GM19397 (cell line): Measurements from ENCODE around the gene TTLL10.

Experiments
- ATAC-seq: cut with Tn5 transposase; IDR thresholded peaks from one replicate; pipeline ENCODE4 v1.9.1; 2021; ENCODE audit warnings: mild to moderate bottlenecking, moderate library complexity; ENCODE audit not compliant: unreplicated experiment

TTLL10 gene

DNA sequence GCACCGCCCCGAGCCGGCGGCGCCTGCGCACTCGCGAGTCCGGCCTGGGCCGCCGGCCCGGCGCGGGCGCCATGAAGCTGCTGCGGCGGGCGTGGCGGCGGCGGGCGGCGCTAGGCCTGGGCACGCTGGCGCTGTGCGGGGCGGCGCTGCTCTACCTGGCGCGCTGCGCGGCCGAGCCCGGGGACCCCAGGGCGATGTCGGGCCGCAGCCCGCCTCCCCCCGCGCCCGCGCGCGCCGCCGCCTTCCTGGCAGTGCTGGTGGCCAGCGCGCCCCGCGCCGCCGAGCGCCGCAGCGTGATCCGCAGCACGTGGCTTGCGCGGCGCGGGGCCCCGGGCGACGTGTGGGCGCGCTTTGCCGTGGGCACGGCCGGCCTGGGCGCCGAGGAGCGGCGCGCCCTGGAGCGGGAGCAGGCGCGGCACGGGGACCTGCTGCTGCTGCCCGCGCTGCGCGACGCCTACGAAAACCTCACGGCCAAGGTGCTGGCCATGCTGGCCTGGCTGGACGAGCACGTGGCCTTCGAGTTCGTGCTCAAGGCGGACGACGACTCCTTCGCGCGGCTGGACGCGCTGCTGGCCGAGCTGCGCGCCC lies 58.6 kb downstream of the TTLL10 start, which contains the start of gene B3GALT6:
Gene B3GALT6 (plus strand): TSS at position 30 of the 588 bp plus-strand sequence. CDS start 42 bp downstream, at position 72.
- ATAC-seq, result no peak

DNA sequence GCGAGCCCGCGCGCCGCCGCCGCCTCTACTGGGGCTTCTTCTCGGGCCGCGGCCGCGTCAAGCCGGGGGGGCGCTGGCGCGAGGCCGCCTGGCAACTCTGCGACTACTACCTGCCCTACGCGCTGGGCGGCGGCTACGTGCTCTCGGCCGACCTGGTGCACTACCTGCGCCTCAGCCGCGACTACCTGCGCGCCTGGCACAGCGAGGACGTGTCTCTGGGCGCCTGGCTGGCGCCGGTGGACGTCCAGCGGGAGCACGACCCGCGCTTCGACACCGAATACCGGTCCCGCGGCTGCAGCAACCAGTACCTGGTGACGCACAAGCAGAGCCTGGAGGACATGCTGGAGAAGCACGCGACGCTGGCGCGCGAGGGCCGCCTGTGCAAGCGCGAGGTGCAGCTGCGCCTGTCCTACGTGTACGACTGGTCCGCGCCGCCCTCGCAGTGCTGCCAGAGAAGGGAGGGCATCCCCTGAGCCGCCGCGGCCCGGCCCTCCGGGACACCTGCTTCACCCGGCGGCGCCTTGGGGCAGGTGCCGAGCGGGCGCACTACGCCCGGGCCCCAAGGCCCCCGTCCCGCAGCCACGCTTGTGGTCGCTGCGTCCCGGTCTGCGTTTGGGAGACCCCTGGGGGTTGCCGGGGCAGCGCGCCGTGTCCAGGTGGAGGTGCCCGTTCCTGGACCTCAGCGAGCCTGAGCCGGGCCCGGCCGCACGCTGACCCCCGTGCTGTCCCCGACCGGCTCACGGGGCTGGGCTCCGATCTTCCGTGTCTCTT lies 59.3 kb downstream of the TTLL10 start:
- ATAC-seq, result no peak

DNA sequence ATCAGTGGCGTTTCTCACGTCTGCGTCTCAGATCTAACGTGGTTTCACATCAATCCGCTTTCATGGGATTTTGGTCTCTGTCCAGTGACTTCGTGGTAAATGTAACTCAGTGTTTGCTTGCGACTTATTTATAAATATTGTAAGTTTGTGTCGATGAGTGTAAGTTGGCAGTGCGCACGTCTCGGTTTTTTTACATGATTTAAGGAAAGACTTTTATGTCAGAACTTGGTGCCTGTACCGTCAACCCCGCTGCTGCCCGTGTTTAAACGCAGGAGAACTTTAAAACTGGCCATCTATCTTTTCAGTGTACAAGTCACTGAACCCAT lies 59.9 kb downstream of the TTLL10 start:
- ATAC-seq, result no peak

DNA sequence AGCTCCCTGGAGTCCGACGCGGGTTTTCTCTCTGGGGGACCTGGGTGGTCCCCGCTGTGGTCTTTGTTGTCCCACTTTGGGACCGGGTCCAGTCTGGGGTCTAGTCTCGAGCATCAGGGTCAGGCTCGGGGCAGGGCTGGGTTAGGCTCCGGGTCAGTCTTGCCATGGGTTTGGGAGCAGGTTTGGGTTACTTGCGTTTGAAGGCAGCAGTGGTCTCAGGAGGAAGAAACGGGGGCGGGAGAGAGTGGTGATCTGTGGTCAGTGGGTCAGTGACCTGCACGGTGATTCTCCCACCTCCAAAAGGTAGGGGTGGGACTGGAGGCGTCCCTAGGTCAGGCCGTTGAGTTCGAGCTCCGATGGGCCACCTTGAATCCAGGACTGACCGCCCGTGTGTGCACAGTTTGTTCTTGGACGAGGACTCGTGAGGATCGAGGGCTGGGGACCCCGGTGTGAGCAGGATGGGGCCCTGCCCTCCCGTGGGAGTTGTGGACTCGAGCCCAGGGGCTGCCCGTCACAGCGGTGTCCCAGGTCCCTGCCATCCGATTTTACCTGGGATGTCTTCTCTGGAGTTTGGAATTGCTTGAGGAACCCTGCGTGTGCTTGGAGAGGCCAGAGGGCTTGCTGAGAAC lies 60.6 kb downstream of the TTLL10 start:
- no peak for ATAC-seq

DNA sequence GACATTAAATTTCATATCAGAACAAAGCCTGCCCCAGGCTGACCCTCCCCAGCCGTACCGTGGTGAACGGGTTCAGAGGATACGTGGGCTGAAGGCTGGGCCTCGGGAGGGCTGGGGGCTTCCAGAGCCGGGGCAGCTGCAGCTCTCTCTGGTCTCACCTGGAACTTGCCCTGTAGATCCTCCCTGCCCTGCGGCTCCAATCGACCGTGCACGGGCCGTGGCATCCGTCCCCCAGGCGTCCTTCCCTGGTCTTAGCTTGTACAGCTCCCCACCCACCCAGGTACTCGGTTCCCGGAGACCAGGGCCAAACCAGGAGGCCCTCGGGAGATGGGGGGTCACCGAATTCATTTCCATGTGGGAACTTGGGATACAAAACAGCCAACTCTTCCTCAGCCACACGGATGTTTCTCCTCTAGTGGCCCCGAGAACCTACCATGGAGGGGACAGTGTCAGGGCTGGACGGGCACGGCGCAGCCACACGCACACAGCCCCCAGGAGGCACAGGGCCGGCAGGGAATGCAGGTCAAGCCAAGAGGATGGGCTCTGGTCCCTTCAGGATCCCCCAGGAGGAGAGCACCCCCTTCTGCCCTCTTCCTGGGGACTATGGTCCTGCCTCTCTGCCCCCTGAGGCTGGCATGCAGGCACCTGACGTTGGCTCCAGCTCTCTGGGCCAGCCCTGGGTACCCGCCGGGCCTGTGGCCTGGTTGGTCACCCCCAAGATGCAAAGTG lies 61.5 kb downstream of the TTLL10 start:
- no peak for ATAC-seq

DNA sequence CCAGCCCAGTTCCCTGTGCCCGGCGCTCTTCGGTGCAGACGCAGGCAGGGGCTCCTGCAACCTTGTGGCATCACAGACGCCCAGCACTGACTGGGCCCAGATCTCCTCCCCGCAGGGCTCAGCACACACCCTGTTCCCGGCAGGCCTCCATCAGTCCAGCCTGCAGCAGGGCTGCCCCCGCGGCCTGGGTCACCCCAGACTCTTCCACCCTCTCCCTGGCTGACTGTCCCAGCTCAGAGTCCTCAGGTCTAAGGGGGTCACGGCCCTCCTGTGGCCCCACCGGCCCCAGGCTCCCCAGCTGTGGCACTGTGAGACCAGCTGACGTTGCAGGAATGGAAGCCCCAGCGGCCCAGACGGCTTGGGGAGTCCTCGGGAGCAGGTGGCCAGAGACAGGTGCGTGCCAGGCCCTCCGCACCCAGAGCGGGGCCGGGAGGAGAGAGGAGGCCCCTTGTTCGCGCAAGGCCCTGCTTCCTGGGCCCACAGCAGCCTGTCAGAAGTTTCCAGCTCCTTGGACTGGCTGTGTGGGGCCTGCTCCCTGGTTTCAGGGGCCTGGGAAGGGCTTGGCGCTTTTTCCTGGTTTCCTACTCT lies 62.6 kb downstream of the TTLL10 start:
- no peak for ATAC-seq

DNA sequence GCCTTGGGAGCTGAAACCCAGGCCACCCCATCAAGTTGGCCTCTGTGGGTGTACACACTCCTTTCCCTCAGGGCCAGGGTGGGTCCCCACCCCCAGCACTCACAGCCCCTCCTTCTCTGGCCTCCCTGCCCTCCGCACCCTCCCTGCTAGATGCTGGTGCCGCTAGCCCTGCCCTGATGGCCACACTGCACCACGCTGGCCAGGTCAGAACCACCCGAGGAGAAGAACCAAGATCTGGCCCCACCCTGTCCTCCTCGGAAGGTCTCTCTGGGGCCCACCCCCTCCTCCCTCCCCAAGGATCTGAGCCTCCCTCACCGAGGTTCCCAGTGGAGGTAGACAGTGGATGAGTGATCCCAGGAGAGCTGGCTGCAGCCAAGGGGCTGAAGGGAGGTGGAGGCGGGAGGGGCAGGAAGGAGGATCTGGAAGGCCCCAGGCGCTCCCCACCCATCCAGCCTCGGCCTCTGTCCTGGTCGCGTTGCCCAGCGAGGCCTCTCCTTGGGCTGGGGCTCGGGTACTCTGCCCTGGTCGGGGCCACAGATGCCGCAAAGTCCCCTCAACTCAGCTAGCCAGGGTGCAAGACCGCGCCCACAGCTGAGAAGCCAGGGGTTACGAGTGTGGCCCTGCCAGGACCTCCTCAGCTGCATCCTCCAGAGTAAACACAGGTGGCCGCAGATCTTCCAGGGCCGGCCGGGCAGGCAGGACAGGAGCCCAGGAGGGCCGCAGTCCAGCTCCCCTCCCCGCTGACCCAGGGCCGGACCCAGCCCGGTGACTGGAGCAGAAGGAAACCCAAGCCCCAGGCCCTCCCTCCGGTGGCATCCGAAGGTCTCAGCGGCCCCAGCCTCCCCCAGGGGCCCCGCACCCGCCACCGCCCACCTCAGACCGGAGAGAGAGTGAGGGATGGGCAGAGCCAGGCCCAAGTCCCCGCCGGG lies 63.5 kb downstream of the TTLL10 start:
- no peak for ATAC-seq

DNA sequence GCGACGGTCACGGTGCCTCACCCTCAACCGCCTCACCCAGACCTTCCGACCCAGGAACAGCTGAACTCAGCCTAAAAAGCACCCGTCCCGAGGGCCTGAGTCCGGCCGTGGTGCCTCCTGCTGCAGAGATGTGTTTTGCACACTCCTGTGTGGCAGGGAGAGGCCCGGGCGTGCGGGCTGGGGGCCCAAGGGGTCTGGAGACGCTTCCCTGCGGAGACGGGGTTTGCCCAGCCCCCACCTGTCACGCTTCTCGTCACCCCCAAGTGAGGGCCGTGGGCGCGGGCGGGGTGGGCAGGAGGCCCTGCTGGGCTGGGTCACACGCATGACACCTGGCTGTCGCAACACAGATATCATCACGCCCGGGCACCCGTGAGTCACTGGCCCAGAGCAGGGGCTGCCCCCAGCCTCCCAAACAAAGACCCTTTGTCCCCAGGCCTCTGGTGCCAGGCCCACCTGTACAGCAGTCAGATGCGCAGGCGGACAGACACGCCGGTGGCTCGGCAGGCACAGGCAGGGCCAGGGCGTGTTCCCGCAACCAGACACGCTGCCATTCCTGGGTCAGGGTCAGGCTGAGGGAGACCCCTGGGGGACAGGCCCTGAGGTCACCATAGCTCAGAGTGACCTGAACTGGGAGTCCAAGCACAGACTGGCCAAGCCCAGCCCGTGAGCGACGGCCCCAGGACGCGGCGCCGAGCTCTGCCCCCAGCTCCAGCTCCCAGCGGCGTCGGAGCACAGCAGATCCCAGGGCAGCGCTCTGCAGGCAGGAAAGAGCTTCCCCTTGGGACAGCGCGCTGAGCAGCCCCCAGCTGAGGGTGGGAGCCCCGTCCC lies 64.4 kb downstream of the TTLL10 start:
- ATAC-seq, result no peak

DNA sequence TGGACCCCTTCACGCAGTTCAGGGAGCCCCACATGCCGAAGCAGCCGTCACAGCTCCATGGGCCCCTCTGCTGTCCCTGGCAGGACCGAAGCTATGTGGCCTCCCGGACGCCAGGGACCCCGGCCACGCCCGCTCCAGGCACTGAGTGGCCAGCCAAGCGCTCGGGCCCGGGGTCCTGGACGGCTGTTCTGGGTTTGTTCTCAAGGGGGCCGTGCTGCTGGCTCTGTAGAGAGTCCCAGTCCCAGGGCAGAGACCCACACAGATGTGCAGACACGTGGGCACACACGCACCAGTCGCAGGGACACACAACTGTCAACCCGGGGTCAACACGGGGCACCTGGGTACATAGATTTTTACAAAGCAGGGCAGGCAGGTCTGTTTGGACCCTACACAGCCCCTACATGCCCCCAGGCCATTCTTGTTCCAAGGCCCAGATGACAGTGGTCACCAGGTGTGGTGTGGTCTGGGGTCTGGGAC lies 65.1 kb downstream of the TTLL10 start:
- no peak for ATAC-seq

DNA sequence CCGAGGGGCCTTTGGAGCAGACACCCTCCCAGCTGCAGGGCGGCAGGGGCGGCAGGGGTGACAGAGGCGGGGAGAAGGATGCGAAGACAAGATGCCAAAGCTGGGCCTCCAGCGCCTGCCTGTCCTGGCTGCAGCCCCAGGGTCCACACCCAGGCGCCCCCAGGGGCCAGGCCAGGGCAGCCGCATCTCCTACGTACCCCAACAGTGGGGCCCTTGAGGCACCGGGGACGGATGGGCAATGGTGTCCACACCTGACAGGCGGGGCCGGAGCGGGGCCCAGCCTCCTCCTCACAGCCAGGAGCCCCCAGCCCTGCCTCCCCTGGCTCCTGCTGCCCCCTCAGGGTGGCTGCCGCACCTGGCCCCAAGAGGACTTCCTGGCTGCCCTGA lies 65.5 kb downstream of the TTLL10 start:
- no peak for ATAC-seq

DNA sequence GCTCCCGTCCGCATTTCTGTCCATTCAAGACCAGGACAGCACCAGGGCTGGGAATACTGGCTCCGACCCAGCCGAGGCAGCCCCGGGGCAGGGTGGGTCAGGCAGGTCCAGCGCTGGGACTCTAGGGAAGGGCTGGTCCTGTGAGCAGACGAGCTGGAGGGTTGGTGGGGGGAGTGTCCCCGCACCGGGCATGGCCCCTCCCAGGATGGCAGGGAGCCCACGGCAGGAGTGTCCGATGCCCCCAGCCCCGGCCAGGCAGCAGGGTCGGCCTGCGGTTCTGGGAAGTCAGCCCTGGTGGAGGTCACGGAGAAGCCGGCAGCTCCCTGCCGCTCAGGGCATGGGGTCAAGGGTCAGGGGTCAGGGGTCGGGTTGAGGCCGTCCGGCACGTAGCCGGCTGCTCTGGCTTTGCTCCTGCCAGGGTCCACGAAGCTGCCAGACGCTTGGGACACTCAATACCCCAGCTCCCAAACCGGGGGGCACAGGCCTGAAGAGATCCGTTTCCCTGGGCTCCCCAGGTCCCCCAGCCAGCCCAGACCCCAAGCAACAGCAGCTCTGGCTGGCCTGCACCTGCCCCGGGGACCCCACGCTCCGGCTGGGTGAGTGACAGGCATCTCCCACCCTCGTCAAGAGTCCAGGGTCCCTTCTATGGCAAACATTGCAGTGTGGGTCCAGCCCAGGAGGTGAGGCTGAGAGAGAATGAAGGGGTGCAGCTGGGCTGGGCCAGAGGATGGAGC lies 66.1 kb downstream of the TTLL10 start:
- ATAC-seq, result no peak

DNA sequence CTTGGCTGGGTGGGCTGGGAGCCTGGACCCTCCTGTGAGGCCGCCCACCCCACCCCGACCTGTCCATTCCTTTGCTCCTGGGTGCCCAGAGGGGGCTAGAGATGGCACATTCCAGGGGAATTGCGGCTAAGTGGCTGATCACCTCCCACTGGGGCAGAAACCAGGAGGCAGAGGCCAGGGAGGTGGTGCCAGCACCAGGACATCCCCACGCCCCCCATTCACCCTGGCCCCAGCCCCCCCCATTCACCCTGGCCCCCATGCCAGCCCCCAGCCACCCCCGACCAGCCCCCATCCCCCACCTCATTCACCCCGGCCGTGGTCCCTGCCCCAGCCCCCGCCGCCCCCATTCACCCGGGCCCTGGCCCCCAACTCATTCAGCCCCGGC lies 66.7 kb downstream of the TTLL10 start:
- ATAC-seq, result no peak

DNA sequence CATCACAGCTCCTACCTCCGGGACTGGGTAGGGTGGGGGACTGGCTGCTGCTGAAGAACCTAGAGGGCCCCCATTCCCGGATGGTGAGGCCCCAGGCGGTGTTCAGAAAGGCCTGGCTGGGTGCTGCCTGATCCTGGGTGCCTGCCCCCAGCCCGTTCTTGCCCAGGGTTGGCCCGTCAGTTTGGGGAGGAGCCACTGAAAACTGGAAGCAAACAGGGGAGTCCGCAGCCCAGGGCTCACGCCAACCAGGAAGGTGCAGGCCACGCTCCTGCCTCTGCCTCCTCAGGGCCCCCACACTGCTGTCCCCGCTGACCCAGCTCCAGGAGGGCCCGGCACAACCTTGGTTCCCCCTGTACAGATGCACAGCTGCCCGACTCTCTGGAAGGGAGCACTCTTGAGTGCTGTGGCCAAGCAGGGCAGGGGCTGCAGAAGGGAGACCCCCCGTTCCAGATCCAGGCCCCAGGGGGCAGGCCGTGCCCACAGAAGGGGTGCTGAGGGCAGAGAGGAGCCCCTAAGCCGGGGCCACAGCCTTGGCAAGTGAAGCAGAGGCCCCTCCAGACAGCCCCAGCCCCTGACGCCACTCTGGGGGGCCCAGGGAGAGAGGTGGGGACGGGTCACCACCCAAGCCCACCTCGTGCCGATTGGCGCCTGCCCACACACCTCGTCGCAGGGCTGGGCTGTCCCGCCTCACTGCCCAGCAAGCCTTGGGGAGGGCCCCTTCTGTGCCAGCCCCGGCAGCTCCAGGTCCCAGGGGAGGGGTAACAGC lies 67.3 kb downstream of the TTLL10 start:
- no peak for ATAC-seq

DNA sequence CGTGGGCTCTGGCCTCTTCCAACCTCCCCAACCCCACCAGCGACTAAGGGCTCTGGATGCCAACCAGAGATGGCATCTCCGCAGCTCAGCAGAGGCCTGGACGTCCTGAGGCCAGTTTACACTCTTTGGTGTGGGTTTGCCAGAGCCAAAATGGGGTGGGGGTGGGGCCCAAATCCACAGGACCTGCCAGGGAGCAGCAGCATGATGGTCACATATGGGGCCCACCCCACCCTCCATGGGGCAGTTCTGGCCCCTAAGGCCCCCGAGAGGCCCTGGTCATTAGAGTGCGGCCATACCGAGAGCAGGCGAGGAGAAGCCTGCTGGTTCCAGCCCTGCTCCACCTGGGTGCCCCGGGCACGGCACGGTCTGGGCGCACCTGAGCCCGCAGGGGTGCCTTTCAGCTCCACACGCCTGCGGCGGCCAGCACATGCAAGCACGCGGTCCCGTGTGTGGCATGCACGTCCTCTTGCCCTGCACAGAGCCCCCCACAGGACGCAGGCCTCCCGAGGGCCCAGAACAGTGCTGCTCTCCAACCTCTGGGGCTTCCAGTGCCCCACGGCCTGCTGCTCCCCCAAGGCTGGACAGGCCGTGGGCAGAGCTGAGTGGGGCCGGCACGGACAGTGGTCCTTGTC lies 68.0 kb downstream of the TTLL10 start:
- no peak for ATAC-seq

DNA sequence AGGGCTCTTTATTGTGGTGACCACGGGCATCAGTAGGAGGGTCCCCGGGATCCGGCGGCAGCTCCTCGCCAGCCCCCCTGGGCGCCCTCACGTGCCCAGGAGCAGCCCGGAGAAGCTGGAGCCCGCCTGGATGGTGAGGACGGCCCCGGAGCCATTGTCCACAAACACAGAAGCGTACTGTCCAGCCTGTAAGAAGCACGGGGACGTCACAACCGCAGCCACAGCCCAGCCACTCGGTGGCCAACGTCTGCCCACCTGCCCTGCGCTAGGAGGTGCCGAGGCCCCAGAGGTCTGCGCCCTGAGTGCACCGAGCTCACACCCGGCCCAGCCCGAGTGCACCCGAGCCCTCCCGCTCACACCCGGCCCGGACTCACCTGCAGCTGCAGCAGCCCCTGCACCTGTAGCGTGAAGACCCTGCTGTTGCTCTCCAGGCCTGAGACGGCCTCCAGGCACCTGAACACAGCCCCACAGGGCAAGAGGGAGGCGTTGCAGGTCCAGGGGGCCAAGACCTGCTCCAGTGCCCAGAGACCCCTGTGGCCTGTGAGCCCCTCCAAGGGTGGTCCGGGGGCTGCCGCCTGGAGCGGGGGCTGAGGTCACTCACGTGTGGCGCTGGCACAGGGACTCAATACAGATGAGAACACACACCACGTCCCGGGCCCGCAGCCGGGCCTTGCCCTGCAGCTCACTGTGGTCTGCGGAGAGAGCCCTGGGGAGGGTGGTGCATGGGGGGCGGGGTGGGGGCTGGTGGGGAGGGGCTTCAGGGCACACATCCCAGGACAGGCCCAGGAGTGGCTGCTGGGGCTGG lies 69.0 kb downstream of the TTLL10 start:
- ATAC-seq, result no peak

DNA sequence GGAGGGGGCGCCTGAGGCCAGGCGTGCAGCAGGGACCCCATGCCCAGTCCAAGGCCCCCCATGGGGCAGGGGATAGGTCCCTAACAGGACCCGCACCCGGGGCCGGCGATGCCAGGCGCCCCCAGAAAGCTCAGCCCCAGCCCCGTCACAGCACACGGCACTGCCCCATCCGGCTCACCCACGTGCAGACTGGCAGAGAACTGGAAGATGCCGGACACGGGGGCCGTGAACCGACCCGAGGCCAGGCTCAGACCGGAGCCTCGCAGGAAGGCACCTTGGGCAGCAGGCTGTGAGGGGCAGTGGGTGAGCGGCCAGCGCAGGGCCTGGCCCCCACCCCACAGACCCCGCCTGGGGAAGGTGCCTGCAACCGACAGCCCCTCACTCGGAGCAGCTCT lies 69.6 kb downstream of the TTLL10 start:
- ATAC-seq, result no peak

DNA sequence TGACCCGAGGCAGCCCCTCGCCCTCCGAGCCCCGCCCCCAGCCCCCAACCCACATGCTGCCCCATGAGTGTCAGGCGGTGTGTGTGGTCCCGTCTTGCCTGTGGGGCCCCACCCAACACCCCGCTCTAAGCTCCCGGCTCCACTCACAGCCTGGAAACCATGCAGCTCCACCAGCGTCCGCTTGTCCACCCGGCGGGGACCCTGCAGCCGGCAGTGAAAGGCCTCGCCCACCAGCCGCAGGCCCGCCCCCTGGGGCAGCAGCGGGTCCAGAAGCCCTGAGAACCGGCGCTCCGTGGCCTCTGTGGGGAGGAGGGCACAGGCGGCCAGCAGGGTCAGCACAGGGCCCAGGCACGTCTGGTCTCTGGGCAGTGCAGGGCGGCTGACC lies 70.1 kb downstream of the TTLL10 start:
- no peak for ATAC-seq
